Measurements from ENCODE around the gene TSPAN17. TPM values are rescaled to one million over a fixed set of nuclear protein-coding genes. Genes with fewer than 3 reads are reported as not detected.

The TSPAN17 gene
- polyA plus RNA-seq, 3 donors, result 22.2 to 27.7 (median 24.1) TPM

GRCh38 chr5:176631383-176632200 lies 15.7 kb upstream of the TSPAN17 start:
- no peak overlapping the region for H2AFZ ChIP-seq (ENCODE audit: insufficient read depth, low read depth, low read length, poor library complexity, severe bottlenecking)
- 72% methylated on average over 4 of the region's 7 CpGs for WGBS (ENCODE audit: insufficient coverage)
- H3K9me3 ChIP-seq (replicated peaks in 1 of 2; ENCODE audit: control insufficient read depth in 1 of 2, insufficient read depth in 1 of 2, low read length in 2 of 2), result peaks cover 0 to 9% of the 10 kb centered on the region in 2 donors
- no peak overlapping the region for H3K27ac Mint-ChIP-seq
- peaks cover 0 to 4% of the 10 kb centered on the region in 2 donors for H3K36me3 Mint-ChIP-seq
- H3K4me1 ChIP-seq (ENCODE audit: control insufficient read depth in 1 of 2, insufficient read depth in 2 of 2, low read length in 2 of 2), result peaks cover 0 to 5% of the 10 kb centered on the region in 2 donors
- no peak overlapping the region for H3K4me2 ChIP-seq (replicated peaks; ENCODE audit: extremely low read depth, low read length, poor library complexity, severe bottlenecking)
- no peaks in the 10 kb centered on the region for H4K20me1 ChIP-seq (ENCODE audit: insufficient read depth, low read length)
- H3K4me3 ChIP-seq (replicated peaks in 1 of 3; ENCODE audit: low read depth in 2 of 3, low read length in 3 of 3), result no peak overlapping the region
- H3K27me3 ChIP-seq (ENCODE audit: control insufficient read depth in 2 of 2, insufficient read depth in 2 of 2, low read length in 2 of 2), result peaks cover 41 to 76% of the 10 kb centered on the region in 2 donors
- H3K9ac ChIP-seq (ENCODE audit: insufficient read depth, low read length, poor library complexity, severe bottlenecking), result no peak overlapping the region
- peaks cover 72 to 88% (median 76%) of the 10 kb centered on the region in 3 donors for H3K27me3 Mint-ChIP-seq (ENCODE audit: low read depth in 3 of 3)
- no peak for DNase-seq
- peak overlapping the region in 1 of 2 donors; percentile 89 for H3K4me3 Mint-ChIP-seq
- H3K4me1 Mint-ChIP-seq, result peaks cover 11% of the 10 kb centered on the region
- H3K9me3 Mint-ChIP-seq, result peaks cover 0 to 17% (median 6%) of the 10 kb centered on the region in 7 donors
- no peaks in the 10 kb centered on the region for H3K36me3 ChIP-seq (replicated peaks in 1 of 2; ENCODE audit: control insufficient read depth in 1 of 2, insufficient read depth in 2 of 2, low read length in 2 of 2)
- intact Hi-C loops (cut with micrococcal nuclease), result no loop called here
- H3K27ac ChIP-seq (ENCODE audit: low read depth in 1 of 2, low read length in 2 of 2), result no peak overlapping the region
- TF ChIP-seq CTCF (IDR thresholded peaks at IDR 0.05), result no peak
- H3K79me2 ChIP-seq (ENCODE audit: insufficient read depth, low read length), result no peaks in the 10 kb centered on the region

DNA sequence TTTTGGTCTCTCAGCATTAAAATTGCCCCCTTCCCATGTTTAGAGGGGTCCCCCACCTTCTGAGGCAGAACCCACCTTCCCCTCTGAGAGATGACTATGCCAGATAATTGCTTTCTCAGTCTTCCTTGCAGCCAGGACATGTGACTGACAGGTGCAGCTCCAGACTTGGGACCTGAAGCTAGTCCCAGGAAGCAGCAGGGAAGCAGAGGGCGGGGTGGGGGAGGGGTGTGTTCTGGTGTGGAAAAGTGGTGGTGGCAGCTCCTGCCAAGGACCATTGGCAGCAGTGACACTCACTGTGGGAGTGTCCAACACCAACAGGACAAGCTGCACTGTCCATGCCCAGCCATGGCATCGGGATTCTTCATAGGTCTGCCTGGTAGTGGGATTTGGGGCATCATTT lies 14.5 kb upstream of the TSPAN17 start:
- peaks cover 0 to 17% (median 6%) of the 10 kb centered on the region in 7 donors for H3K9me3 Mint-ChIP-seq
- no peak overlapping the region for H3K27ac ChIP-seq (ENCODE audit: low read depth in 1 of 2, low read length in 2 of 2)
- H3K4me1 Mint-ChIP-seq, result peaks cover 11% of the 10 kb centered on the region
- peaks cover 66 to 83% (median 69%) of the 10 kb centered on the region in 3 donors for H3K27me3 Mint-ChIP-seq (ENCODE audit: low read depth in 3 of 3)
- no peak for DNase-seq
- H3K27me3 ChIP-seq (ENCODE audit: control insufficient read depth in 2 of 2, insufficient read depth in 2 of 2, low read length in 2 of 2), result peaks cover 41 to 65% of the 10 kb centered on the region in 2 donors
- TF ChIP-seq CTCF (IDR thresholded peaks at IDR 0.05), result no peak
- H2AFZ ChIP-seq (ENCODE audit: insufficient read depth, low read depth, low read length, poor library complexity, severe bottlenecking), result no peak overlapping the region
- no peaks in the 10 kb centered on the region for H3K36me3 ChIP-seq (replicated peaks in 1 of 2; ENCODE audit: control insufficient read depth in 1 of 2, insufficient read depth in 2 of 2, low read length in 2 of 2)
- H3K36me3 Mint-ChIP-seq, result peaks cover 0 to 4% of the 10 kb centered on the region in 2 donors
- peaks cover 0 to 9% of the 10 kb centered on the region in 2 donors for H3K9me3 ChIP-seq (replicated peaks in 1 of 2; ENCODE audit: control insufficient read depth in 1 of 2, insufficient read depth in 1 of 2, low read length in 2 of 2)
- peaks cover 0 to 5% of the 10 kb centered on the region in 2 donors for H3K4me1 ChIP-seq (ENCODE audit: control insufficient read depth in 1 of 2, insufficient read depth in 2 of 2, low read length in 2 of 2)
- no peak overlapping the region for H3K4me3 ChIP-seq (replicated peaks in 1 of 3; ENCODE audit: low read depth in 2 of 3, low read length in 3 of 3)
- peak overlapping the region in 1 of 2 donors; percentile 44 for H3K4me3 Mint-ChIP-seq
- H3K27ac Mint-ChIP-seq, result peak overlapping the region in 1 of 7 donors; percentile 26
- H3K9ac ChIP-seq (ENCODE audit: insufficient read depth, low read length, poor library complexity, severe bottlenecking), result no peak overlapping the region
- no peak overlapping the region for H3K4me2 ChIP-seq (replicated peaks; ENCODE audit: extremely low read depth, low read length, poor library complexity, severe bottlenecking)
- 72% methylated on average over 2 of the region's 2 CpGs for WGBS (ENCODE audit: insufficient coverage)
- intact Hi-C loops (cut with micrococcal nuclease), result no loop called here
- H3K79me2 ChIP-seq (ENCODE audit: insufficient read depth, low read length), result no peaks in the 10 kb centered on the region
- H4K20me1 ChIP-seq (ENCODE audit: insufficient read depth, low read length), result no peaks in the 10 kb centered on the region

Measured in CD14-positive monocyte (primary cell).